PFSK-1 (cell line): ENCODE results near the gene ASIC2.

ENCODE experiments used
- FOXP2 ChIP-seq: optimal IDR thresholded peaks from 2 replicates; pipeline ENCODE3; 2011; ENCODE audit warnings: borderline replicate concordance, control low read depth, inconsistent platforms; ENCODE audit not compliant: insufficient read depth; ENCODE audit errors: extremely low read length, extremely low read depth
- POLR2AphosphoS5 ChIP-seq: IDR thresholded peaks from 2 replicates; pipeline ENCODE4 v1.6.1; 2012; ENCODE audit warnings: low read depth, mild to moderate bottlenecking, control low read depth, low read length, moderate library complexity
- SIN3A ChIP-seq: IDR thresholded peaks from 2 replicates; pipeline ENCODE4 v1.6.1; 2012; ENCODE audit warnings: mild to moderate bottlenecking, low read length, moderate library complexity, borderline replicate concordance; ENCODE audit not compliant: insufficient read depth
- TAF1 ChIP-seq: IDR thresholded peaks from 2 replicates; pipeline ENCODE4 v1.6.1; 2012; ENCODE audit warnings: low read length, control low read depth, borderline replicate concordance; ENCODE audit not compliant: insufficient read depth
- TF ChIP-seq, protein P1 (sequence below), 2 experiments: IDR thresholded peaks; 2 replicates each; pipeline versions ENCODE4 v1.6.1 to v1.8.0; 2011 to 2012; ENCODE audit warnings: low read depth in 2 of 2, low read length in 2 of 2, control low read depth in 1 of 2, inconsistent platforms in 1 of 2, mild to moderate bottlenecking in 1 of 2, moderate library complexity in 1 of 2; ENCODE audit not compliant: insufficient read depth in 1 of 2

Gene ASIC2

DNA sequence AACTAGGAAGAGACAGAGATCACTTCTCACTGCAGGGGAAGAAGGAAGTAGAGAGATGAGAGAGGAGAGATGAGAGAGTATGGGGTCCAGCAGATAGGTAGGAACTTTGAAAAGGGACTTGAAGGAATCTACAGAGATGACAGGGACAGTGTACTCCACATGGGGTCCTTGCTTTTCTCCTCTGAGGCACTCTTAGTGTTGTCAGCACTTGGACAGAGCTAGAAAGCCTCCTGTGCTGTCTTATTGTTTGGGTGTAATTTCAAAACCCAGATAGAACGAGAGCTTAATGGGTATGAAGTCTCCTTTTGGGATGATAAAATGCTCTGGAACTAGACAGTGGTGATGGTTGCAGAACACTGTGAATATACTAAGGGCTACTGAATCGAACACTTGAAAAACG is 65.2 kb downstream of the ASIC2 start:
- TF ChIP-seq, protein P1, sequence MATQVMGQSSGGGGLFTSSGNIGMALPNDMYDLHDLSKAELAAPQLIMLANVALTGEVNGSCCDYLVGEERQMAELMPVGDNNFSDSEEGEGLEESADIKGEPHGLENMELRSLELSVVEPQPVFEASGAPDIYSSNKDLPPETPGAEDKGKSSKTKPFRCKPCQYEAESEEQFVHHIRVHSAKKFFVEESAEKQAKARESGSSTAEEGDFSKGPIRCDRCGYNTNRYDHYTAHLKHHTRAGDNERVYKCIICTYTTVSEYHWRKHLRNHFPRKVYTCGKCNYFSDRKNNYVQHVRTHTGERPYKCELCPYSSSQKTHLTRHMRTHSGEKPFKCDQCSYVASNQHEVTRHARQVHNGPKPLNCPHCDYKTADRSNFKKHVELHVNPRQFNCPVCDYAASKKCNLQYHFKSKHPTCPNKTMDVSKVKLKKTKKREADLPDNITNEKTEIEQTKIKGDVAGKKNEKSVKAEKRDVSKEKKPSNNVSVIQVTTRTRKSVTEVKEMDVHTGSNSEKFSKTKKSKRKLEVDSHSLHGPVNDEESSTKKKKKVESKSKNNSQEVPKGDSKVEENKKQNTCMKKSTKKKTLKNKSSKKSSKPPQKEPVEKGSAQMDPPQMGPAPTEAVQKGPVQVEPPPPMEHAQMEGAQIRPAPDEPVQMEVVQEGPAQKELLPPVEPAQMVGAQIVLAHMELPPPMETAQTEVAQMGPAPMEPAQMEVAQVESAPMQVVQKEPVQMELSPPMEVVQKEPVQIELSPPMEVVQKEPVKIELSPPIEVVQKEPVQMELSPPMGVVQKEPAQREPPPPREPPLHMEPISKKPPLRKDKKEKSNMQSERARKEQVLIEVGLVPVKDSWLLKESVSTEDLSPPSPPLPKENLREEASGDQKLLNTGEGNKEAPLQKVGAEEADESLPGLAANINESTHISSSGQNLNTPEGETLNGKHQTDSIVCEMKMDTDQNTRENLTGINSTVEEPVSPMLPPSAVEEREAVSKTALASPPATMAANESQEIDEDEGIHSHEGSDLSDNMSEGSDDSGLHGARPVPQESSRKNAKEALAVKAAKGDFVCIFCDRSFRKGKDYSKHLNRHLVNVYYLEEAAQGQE (IDR thresholded peaks at IDR 0.05; ENCODE audit: insufficient read depth in 1 of 2, low read depth in 2 of 2, low read length in 2 of 2) = peak in 1 of 2 experiments; percentile 64; a peak in 1 of 4 replicates
- TF ChIP-seq FOXP2 (no peak), TAF1 (no peak)

DNA sequence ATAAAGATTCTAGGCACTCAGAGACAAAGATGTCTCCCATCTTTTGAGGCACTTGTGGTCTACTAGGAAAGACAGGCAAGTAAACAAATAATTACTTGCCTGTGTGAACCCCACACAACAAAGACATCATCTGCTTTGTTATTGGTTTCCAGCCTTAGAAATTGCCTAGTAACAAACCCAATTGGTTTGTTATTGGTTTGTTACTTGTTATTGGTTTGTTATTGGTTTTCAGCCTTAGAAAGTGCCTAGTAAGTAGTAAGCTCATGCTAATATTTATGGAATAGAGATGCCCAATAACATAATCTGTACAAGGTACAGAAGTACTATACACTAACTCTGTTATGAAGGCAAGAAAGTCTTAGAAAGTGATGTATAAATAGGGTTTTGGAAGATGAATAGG is 67.1 kb downstream of the ASIC2 start:
- TF ChIP-seq, protein P1 (IDR thresholded peaks at IDR 0.05; ENCODE audit: insufficient read depth in 1 of 2, low read depth in 2 of 2, low read length in 2 of 2) = no peak

DNA sequence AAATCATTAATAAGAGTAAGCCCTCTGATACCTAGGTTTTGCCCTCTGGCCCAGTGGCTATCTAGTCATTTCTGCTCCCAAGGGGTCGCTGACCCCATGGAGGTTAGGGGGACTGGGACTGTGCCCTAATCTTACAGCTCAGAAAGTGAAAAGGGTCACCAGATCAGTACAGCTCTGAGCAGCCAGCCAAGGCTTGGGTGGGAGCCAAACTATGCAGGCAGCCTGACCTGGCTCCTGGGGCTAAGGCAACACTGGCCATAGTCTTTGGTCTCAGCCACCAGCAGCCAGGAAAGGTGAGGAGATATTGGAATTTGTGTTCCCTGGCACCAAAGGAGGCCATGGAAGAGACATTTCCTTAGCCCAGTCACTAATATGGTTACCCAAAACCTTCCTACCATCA is 67.6 kb downstream of the ASIC2 start:
- TF ChIP-seq TAF1 = no peak
- no peak for TF ChIP-seq SIN3A
- TF ChIP-seq, protein P1 (IDR thresholded peaks at IDR 0.05; ENCODE audit: insufficient read depth in 1 of 2, low read depth in 2 of 2, low read length in 2 of 2) = no peak
- TF ChIP-seq POLR2AphosphoS5 = no peak
- no peak for TF ChIP-seq FOXP2

DNA sequence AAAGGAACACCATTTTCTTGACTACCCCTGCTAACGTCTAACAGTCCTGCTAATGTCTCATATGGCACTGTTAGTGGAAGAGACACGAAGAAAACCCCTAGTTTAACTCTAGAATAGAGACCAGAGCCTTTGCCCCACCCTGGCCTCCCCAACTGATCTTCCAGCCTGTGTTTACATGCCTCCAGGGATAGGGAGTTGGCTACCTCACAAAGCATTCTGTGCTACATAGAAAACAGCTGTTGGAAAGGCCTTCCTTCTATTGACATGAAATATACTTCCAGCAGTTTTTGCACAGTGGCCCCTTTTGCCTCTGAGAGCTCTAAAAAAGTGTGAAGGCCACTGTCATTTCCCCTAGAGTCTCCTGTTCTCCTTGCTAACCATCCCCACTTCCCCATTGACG is 73.1 kb downstream of the ASIC2 start:
- TF ChIP-seq FOXP2 = no peak
- no peak for TF ChIP-seq POLR2AphosphoS5
- TF ChIP-seq, protein P1 (IDR thresholded peaks at IDR 0.05; ENCODE audit: insufficient read depth in 1 of 2, low read depth in 2 of 2, low read length in 2 of 2) = no peak
- TF ChIP-seq SIN3A = no peak
- TF ChIP-seq TAF1 = no peak

DNA sequence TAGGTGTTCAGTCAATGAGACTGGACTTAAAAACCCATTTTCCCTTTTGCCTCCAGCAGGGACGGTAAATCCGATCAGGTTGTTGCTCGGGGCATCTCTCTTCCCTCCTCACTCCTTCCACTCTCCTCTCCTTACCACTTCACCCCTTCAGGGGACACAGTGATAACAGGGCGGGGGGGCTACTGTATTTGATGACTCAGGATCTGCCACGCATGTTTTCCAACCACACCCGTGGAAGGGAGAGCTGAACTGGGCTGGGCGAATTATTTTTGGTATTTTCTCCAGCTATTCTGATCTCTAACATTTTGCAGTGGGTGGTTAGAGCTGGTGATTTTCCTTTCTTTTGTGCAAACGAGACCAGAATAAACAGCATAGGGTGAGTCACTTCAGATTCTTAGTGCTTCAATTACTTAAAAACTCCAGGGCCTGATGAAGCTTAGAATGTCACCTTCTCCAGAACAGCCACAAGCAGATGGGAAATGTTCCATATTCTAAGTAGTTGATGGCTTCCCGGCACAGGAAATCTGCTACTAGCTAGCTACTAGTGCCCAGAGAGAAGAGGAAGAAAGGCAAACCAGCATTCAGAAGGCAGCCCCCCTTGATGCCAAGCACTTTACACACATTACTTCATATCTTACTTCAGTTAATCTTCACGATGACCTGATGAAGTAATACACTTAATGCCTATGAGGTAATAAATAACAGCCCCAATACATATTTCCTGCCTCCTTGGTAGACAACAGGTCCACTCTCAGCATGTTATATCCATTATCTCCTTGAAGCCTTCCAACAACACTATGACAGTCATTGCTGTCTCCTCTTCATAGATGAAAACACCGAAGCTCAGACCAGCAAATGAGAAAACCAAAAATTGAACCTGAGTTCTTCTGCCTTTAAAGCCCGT is 74.1 kb downstream of the ASIC2 start:
- TF ChIP-seq SIN3A (no peak), POLR2AphosphoS5 (no peak), TAF1 (no peak), FOXP2 (no peak)
- TF ChIP-seq, protein P1 (IDR thresholded peaks at IDR 0.05; ENCODE audit: insufficient read depth in 1 of 2, low read depth in 2 of 2, low read length in 2 of 2) = no peak
